Frontal cortex (tissue), 4 donors: ENCODE data around the gene LRRC26. TPM values are rescaled to one million over a fixed set of nuclear protein-coding genes. Genes with fewer than 3 reads are reported as not detected.

Experiments
- DNase-seq, 2 donors: peaks; one replicate each; pipeline ENCODE4 v3.0.0; 2012; ENCODE audit warnings: low spot score in 2 of 2
- FAIRE-seq: peaks from 2 replicates; lab custom pipeline; 2012; peaks lifted over from hg19 to GRCh38; lab: Jason Lieb, UNC
- total RNA-seq: library from RNA; depleted of rRNA; stranded (reverse); fragments of >200 nt; gene quantifications from one replicate; pipeline ENCODE4 v1.2.3, GENCODE V29; 2014
- donor health status: control.
- donor health status: control.
- donor health status: control.

The LRRC26 gene
- total RNA-seq, 1 donor from 2014 or later, result 0.41 TPM

DNA sequence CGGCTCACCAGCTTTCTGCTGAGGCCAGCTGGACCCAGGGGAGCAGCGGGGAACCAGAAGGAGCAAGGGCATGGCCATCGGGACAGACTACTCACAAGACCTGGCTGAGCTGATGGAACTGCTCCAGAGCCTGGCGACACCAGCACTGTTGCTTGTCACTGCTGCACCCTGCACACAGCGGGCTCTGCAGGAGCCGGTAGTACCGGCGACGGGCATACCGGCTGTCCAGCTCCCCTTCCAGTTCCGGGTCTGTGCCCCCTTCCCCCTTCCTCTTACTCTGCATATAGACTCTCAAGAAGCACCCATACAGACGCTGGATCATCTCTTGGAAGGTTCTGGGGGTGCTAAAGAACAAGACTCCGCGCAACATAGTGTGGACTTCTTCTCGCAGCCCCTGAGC, 17.5 kb upstream of the LRRC26 start:
- DNase-seq (no peak), FAIRE-seq (no peak)

DNA sequence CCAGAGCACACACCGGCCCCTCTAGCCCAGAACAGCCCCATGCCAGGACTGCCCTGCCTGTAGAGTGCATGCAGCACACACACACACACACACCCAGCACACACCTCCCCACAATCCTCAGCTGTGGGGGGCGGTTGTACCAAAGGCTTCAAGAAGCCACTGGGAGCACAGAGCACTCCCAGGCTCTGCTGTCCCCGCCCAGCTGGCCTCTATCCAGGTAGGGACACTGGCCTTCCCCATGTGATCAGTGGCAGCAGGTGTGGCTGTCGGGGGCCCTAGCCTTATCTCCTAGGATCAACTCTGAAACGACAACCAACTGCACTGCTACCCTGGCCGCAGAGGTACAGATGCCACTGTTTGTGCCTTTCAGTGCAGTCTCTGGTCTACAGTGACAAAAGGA, 16.5 kb upstream of the LRRC26 start:
- FAIRE-seq, result no peak
- no peak for DNase-seq

DNA sequence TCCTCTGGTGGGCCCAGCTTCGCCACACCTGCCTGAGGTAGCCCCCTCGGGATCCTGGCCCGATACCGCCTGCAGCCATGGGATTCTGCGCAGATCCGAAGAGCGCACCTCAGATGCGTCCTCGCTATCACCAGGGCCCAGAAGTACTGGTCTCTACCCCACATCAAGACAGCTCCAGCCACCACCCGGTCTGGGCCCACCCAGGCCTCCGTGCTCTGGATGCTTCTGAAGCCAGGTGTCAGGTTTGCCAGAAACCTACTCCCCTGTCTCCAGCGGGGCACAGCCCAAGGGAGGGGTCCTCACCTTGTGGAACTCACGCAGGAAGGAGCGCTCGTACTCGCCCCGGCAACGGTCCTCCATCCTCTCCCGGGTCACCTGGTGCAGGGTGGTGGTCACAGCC, 16.1 kb upstream of the LRRC26 start:
- no peak for FAIRE-seq

DNA sequence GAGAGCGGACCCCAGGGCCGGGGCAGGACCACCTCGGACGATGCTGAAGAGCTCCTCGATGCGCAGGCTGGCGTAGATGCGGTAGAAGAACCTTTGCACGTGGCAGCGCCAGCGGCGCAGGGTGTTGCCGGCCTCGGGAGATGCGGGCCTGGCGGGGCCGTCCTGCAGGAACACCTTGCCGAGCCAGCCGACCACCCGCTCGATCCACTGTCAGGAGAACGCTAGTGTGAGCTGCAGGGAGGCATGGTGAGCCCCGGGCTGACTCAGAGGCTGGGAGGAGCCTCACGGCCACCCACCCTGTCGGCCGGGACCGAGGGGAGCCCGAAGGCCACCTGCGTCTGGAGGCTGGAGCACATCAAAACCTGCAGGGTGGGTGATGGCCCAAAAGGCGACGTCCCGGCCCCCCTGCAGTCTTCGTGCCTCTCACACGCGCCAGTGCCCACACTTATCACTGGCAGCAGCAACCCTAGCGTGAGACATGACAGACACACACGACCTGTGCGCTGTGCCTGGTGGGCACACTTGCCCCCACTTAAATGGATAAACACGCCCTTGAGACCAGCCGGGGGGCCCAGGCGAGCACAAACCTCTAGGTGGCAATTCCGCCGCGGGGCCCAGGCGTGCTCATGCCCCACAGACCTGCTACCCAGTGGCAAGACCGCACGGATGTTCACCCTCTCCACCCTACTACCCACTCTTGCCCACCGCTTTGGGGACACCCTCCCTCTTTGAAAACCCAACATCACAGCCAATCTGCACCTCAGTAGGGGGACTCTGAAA, 15.2 kb upstream of the LRRC26 start:
- no peak for FAIRE-seq

More for the DNA sequence above, 16.1 kb upstream of the LRRC26 start:
- DNase-seq, result no peak

DNA sequence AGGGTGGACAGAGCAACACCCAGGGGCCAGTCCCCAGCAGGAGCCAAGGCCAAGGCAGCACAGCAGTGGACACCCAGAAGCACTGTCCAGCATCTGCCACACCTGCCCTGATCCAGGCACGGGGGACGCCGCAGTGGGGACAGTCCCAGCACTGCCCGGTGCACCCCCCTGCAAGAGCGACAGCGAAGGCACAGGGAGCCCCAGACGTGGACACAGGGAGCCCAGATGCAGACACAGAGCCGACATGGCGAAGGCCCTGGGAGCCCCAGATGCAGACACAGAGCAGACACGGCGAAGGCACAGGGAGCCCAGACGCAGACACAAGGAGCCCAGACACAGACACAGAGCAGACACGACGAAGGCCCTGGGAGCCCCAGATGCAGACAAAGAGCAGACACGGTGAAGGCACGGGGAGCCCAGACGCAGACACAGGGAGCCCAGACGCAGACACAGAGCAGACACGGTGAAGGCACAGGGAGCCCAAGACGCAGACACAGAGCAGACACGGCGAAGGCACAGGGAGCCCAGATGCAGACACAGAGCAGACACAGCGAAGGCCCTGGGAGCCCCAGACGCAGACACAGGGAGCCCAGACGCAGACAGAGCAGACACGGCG, 14.2 kb upstream of the LRRC26 start:
- DNase-seq, result no peak

More for the DNA sequence above, 15.2 kb upstream of the LRRC26 start:
- DNase-seq, result no peak

DNA sequence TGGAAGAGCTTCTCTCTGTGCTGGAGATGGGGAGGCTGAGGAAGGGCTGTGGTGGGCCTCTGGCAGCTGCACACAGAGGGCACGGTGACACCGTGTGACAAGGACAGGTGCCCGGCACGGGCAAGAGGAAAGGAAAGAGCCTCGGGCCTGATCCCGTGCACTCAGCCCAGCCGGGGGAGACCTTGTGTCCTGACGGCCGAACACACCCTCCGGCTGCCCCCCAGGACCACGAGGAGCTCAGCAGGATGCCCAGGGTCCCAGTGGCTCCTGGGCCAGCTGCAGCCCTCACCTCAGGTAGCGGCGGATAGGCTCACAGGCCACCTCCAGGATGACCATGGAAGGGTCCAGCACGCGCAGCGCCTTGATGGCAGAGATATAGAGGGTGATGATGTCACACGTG, 13.0 kb upstream of the LRRC26 start:
- FAIRE-seq, result no peak
- no peak for DNase-seq

More for the DNA sequence above, 14.2 kb upstream of the LRRC26 start:
- no peak for FAIRE-seq

DNA sequence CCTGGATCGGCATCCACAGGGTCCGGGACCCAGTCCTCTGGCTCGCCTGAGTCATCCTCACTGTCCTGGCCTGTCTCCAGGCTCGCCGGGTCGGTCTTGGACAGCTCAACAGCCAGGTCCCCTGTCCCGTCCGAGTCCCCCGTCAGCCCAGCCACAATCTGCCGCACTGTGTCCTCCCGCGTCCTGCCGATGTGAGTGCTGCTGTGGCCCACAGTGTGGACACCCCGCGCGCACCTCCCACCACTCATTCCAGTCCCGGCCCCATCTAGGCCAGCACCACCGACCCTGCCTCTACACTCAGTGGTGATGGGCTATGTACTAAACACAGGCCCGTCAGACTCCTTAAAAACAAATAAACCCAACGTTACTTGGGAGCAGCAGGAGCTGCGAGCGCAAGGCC, 11.8 kb upstream of the LRRC26 start:
- DNase-seq (no peak), FAIRE-seq (no peak)

DNA sequence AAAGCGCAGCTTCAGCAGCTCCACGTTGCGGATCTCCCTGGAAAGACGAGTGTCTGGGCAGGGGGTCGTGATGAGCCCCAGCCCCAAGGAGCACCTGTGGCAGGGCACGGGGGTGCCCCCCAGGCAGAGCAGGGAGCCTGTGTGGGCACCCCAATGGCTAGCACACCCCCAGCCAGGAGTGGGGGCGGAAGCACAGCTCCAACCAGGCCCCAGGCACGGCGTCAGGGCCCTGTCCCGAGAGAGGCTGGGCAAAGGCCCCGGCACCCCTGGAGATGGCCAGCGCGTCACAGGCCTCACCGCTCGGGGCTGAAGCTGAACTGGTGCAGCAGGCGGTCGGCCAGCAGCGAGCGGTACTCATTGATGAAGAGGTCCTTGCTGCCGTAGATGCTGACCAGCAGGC, 10.6 kb upstream of the LRRC26 start:
- FAIRE-seq (no peak), DNase-seq (no peak)

DNA sequence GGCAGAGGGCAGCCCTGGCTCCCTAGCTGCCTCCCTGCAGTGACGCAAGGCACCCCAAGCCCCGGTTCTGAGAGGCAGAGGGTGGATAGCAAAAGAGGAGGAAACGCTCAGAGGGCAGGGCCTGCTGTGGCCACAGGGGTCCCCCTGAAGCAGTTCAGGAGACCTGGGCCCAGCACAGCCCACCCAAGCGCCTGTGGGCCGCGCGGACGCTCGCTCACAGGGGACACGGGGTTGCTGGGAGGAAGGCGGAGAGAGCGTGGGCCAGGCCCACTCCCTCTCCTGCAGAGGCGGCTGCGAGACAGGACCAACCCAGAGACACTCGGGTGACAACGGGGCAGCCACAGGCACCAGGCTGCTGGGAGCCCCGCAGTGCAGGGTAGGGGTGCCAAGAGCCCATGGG, 9.9 kb upstream of the LRRC26 start:
- DNase-seq (no peak), FAIRE-seq (no peak)

DNA sequence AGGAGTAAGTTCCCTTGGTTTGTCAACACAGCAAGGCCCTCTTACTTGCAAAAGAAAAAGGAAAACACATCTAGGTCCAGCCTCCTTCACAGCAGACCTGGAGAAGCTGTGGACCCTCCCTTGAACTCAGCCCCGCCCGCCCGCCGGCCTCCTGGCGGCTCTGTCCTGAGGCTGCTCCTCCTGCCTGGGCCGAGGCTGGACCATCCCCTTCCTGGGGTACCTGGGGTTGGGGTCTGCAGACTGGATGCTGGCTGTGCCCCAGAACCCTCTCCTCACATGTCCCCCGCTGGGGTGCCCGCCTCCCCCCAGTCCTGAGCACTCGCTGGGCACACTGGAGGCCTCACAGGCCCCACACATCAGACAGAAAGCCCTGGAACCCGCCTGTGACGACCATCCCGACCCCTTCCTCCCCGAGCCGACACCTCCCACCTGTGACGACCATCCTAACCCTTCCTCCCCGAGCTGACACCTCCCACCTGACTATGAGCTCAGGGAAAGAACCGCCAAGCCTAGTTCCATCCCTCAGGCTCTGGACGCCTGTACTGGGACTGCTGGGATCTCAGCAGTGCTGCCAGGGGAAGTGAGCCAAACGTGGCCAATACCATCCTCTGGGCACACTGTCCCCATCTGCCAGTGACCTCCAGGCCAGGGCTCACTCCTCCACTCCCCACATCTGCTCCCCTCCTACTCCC, 9.2 kb upstream of the LRRC26 start:
- no peak for DNase-seq
- no peak for FAIRE-seq

DNA sequence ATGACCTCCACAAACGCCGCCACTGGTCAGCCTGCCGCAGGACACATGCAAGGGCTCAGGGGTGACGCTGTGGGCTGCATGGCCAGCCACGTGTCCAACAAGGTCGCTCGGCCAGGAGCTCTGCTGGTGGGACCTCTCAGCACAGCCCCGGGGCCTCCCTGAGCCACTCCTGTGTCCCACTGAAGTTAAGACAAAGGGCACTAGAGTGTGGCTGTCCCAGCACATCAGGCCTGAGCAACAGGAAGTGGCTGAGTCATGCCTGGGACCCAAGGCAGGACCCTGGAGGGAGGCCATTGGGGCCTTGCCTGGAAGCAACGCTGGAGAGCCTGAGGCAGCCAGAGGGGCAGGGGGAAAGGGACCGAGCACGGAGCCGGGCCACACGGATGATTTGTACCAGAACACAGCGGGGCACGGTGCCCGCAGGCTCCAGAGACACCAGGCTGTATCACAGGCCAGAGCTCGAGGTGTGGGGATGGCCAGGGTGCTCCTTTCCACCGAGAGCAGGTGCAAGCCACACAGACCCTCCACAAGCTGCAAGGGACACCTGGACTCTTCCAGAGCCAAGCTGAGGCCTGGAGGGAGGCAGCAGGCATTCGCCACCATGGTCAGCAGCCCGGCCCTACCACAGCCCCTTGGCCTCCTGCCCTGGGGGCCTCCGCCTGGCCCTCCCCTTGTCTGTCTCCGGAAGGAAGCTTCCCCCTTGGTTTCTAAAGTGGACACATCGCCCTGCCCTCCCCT, 8.5 kb upstream of the LRRC26 start:
- FAIRE-seq, result no peak

DNA sequence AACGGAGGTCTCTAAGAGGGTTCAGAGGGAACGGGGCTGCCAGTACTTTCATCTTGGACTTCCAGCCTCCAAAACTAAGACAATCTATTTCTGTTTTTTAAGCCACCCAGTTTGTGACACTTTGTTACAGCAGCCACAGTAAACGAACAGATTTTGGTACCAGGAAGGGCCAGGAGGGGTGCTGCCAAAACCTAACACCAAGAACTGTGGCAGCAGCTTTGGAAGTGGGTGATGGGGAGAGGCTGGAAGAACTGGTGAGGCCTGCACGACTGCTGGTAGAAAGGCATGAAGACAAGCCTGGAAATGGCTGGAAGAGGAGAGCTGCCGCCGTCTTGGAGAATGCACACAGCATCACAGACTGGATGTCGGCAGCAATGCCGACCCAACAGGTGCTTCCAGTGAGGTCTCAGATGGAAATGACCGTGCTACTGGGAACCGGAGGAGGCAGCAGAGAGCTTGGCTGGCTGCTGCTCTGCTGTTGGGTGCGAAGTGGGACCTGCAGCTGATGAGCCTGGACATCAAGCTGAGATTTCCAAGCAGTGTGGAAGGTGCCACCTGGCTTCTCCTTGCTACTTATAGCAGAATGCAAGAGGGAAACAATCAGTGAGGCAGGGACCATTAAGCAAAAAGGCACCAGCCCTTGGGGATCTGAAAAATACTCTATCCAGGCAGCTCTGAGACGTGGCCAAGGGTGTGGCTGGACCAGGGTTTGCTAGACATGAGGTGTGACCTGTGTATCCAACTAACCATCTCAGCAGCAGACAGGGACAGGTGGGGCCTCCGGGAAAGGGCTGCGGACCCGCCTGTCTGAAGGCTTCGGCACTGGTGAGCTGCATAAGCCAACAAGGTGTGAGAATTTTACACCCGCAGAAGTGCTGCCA, 6.7 kb upstream of the LRRC26 start:
- DNase-seq (peak in 1 of 2 donors; percentile 79), FAIRE-seq (no peak)

More for the DNA sequence above, 8.5 kb upstream of the LRRC26 start:
- no peak for DNase-seq

DNA sequence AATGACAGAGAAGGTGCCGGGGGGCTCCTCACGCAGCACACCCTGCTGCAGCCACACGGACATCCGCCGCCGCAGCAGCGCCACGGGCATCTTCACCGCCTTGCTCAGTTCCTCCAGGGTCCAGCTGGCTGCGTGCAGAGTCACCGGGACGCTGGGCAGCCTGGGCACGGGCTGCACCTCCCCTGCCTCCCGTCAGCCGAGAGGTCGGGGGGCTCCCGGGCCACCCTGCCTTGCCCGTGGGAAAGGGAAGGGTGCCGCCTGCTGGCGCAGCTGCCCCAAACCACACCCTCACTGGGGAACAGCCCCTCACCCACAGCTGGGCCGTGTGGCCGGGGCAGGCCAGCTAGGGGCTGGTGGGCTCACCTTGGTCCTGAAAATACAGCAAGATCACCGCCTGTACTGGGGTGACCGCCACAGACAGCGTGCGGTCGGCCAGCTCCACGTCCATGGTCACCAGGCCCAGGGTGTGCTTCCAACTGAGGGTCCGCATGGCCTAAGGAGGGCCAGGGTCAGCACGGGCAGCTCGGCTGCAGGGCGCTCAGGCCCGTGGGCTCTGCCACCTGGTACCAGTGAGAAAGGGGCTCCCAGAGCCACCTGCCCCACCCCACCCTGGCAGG, 5.6 kb upstream of the LRRC26 start:
- no peak for DNase-seq
- FAIRE-seq, result no peak

DNA sequence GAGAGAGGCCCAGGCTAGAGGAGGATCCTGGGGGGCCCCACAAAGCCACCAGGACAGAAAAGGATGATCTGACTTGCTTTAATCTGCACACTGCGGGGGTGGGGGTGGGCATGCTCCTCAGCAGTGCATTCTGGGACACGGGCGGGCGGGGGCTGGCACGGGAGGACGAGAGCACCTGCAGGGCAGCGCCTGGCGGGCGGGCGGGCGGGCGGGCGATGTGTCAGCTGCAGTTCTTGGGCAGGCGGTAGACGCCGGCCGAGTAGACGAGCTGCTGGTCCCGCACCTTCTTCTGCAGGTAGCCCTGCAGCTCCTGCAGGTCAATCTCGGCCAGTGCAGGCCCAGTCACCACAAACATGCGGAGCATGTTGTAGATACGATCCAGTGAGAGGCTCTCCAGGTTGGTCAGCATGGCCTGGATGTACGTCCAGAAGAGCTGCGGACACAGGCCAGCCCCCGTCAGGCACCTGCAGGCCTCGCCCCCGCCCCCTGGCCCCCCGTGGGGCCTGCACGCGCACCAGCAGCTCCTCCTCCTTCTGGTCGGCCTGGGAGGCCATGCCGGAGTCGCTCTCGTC, 5.0 kb upstream of the LRRC26 start:
- DNase-seq (no peak), FAIRE-seq (no peak)

DNA sequence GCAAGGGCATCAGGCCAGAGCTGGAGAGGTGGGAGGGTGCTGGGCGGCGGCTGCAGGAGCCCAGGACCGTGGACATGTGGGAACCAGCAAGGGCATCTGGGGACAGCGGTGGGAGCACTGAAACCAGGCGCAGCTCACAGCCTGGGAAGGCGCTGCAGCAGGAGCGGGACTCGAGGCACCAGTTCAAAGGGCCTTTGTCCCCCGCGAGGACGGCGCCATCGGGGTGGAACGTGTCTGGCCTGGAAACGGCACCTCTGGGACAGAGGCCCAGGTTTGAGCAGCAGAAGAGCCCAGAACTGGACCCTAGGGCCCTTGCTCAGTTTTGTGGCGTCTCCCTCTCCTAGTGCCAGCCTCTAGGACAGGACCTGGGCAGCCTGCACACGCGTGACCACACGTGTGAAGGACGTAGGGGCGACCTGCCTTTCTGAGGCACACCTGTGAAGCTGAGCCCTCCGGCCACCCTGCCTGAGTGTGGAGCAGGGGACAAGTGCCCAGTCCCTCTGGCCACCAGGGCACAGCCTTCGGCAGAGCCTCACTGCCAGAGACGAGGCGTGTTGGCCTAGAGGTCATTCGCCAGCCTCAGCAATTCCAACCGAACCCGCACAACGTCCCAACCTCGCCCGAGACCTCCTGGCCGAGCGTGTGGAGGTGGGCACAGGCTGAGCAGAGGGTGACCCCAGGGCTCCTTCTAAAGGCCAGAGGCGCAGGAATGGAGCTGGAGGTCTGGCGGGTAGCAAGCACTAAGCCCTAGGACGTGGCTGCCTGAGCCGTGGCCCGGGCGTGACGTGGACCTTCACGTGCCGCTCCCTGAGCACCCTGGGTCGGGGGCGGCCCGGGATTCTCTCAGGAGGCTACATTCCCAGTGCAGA, 4.2 kb upstream of the LRRC26 start:
- FAIRE-seq (no peak), DNase-seq (no peak)

DNA sequence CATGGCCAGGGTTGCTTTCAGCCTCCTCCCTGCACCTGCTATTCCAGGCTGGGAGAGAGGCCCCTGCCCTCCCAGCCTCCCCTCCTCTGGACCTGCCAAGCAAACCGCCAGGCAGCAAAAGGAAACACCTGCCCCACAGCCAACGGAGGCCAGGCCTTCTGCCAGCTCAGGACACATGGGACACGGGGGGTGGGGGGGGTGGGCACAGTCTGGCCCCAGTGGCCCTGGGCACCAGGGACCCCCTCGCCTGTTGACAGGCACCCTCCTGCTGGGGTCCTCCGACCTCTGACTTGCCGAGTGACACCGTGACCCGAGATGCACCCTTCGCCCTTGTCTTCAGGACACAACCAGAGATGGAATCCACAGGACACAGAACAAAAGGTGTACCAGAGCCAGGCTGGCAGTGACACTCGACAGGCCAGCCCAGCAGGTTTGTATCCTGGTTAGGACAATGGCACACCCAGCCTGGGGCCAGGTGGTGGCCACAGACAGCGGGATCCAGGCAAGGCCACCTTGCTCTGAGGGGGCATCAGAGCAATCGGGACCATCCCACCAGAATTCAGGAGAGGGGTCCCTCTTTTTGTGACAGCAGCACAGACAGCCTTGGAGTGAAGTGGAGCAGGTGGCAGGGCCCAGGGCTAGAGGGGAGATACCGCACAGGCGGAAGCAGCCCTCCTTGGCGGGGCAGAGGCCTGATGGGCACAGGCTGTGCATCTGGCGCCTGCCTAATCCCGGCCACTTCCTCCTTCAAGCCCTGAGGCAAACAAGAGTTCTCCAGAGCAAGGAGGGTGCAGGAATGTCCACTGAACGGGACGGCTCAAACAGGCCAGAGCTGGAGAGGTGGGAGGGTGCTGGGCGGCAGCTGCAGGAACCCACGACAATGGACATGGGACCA, 3.3 kb upstream of the LRRC26 start:
- DNase-seq (no peak), FAIRE-seq (no peak)
